Neural crest cell (in vitro differentiated cells): ENCODE data around the gene LSS. TPM values are rescaled to one million over a fixed set of nuclear protein-coding genes. Genes with fewer than 3 reads are reported as not detected.

Experiments used
- DNase-seq: peaks from one replicate; pipeline ENCODE4 v3.0.0; 2021; ENCODE audit warnings: low read depth, mixed read lengths, low spot score
- H3K27ac Mint-ChIP-seq: one replicate; pipeline ENCODE4 v1.8.0; 2021; ENCODE audit warnings: mild to moderate bottlenecking, mixed read lengths; ENCODE audit not compliant: unreplicated experiment
- H3K27me3 Mint-ChIP-seq: 2 replicates; pipeline ENCODE4 v1.8.0; 2021; ENCODE audit warnings: low read depth, mild to moderate bottlenecking, mixed read lengths
- H3K36me3 Mint-ChIP-seq: 2 replicates; pipeline ENCODE4 v1.8.0; 2021; ENCODE audit warnings: low read depth, mild to moderate bottlenecking, mixed read lengths
- H3K4me1 Mint-ChIP-seq: 2 replicates; pipeline ENCODE4 v1.8.0; 2021; ENCODE audit warnings: mixed read lengths
- H3K4me3 Mint-ChIP-seq: one replicate; pipeline ENCODE4 v1.8.0; 2021; ENCODE audit warnings: mild to moderate bottlenecking, mixed read lengths
- H3K9me3 Mint-ChIP-seq: 2 replicates; pipeline ENCODE4 v1.8.0; 2021; ENCODE audit warnings: mixed read lengths
- total RNA-seq: library from RNA; stranded (reverse); gene quantifications from 2 replicates; pipeline ENCODE4 v1.2.1, GENCODE V29; 2021
- TF ChIP-seq, protein P1 (sequence below): fragments of 200-600 bp; sonication (generic); conservative IDR thresholded peaks from 2 replicates; pipeline ENCODE4 v1.5.0; 2021; ENCODE audit warnings: antibody characterized with exemption, mild to moderate bottlenecking

LSS gene
- total RNA-seq, 1 donor from 2014 or later, result 225 TPM

DNA sequence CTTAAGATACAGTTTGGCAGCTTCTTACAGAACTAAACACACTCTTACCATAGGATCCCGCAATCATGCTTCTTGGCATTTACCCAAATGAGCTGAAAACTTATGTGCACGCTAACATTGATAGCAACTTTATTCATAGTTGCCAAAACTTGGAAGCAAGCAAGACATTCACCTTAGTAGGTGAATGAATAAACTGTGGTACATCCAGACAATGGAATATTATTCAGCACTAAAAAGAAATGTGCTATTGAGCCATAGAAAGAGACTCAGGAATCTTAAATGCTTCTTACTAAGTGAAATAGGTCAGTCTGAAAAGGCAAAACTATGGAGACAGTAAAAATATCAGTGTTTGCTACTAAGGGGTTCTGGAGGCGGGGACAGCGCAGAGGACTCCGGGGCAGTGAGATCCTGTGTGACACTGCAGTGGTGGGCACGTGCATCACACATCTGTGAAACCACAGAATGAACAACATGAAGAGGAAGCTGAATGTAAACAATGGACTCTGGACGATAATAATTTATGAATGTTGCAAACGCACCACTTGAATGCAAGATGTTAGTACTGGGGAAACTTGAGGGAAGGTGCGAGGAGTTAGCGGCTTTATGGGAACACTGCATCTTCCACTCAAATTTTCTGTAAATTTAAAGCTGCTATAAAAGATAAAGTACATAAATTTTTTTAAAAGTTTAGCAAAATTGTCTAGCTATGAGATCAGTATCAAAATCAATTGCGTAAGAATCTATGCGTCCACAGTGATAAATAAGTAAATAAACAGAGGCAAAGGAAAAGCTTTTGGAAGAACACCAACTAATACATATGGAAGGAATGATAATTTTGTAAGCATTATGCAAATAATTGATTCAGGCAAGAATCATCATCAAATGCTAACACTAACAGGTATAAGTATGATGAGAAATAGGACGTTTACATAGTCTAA lies 28.9 kb downstream of the LSS start:
- no peaks in the 10 kb centered on the region for H3K27me3 Mint-ChIP-seq
- H3K4me1 Mint-ChIP-seq, result peaks cover 6% of the 10 kb centered on the region
- no peak for DNase-seq
- peaks cover 36% of the 10 kb centered on the region for H3K36me3 Mint-ChIP-seq
- H3K9me3 Mint-ChIP-seq, result peaks cover 3% of the 10 kb centered on the region
- H3K27ac Mint-ChIP-seq, result no peak overlapping the region
- no peak overlapping the region for H3K4me3 Mint-ChIP-seq
- TF ChIP-seq, protein P1, sequence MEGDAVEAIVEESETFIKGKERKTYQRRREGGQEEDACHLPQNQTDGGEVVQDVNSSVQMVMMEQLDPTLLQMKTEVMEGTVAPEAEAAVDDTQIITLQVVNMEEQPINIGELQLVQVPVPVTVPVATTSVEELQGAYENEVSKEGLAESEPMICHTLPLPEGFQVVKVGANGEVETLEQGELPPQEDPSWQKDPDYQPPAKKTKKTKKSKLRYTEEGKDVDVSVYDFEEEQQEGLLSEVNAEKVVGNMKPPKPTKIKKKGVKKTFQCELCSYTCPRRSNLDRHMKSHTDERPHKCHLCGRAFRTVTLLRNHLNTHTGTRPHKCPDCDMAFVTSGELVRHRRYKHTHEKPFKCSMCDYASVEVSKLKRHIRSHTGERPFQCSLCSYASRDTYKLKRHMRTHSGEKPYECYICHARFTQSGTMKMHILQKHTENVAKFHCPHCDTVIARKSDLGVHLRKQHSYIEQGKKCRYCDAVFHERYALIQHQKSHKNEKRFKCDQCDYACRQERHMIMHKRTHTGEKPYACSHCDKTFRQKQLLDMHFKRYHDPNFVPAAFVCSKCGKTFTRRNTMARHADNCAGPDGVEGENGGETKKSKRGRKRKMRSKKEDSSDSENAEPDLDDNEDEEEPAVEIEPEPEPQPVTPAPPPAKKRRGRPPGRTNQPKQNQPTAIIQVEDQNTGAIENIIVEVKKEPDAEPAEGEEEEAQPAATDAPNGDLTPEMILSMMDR, result no peak

DNA sequence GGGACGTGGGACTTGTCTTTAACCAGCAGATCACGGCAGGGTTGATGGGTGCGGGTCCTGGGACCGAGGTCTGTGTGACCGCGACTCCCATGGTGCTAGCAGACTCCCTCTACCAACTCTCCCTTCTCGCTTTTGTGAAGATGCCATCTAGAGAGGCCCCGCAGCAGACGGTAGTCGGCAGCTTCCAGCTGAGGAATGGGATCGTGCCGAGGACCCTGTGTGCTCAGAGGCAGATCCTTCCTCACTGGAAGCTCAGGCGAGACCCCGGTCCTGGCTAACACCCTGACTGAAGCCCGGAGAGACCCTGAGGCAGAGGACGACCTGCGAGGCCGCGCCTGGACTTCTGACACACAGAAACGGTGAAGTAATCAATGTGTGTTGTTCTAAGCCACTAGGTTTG lies 31.8 kb downstream of the LSS start:
- TF ChIP-seq, protein P1, result no peak
- DNase-seq, result no peak

DNA sequence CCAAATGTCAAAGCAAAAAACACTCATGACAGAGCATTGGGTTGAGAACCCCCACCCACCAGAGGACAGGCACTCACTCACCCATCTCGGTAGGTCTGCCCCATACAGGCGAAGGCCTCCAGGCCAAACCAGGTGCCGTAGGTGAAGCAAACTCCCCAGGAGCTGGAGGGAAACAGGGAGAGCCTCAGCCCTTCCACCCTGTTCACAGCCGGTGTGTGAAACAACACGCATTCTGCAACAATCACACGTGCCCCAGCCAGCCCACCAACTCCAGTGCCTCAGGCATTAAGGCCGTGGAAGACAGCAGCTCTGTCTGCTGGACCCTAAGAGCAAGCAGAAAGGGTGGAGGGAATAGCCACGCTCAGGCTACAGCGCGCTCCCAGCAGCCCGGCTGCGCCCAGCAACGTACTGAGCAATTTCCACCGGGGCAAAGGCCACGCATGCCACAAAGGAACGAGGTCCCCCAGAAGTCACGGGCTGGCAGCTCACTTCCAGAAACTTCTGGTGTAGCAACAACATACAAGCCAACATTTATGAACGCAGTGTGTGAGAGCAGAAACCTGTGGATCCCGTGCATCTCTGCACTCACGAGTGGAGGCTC lies 32.9 kb downstream of the LSS start:
- TF ChIP-seq, protein P1, result no peak
- Mint-ChIP-seq H3K36me3 (peaks cover 43% of the 10 kb centered on the region), H3K4me3 (no peak overlapping the region), H3K9me3 (peaks cover 3% of the 10 kb centered on the region), H3K27ac (no peak overlapping the region), H3K4me1 (peaks cover 9% of the 10 kb centered on the region), H3K27me3 (no peaks in the 10 kb centered on the region)
- no peak for DNase-seq

More for the DNA sequence above, 31.8 kb downstream of the LSS start:
- H3K4me3 Mint-ChIP-seq, result no peak overlapping the region
- no peaks in the 10 kb centered on the region for H3K4me1 Mint-ChIP-seq
- no peaks in the 10 kb centered on the region for H3K27me3 Mint-ChIP-seq
- peaks cover 3% of the 10 kb centered on the region for H3K9me3 Mint-ChIP-seq
- no peak overlapping the region for H3K27ac Mint-ChIP-seq
- peaks cover 41% of the 10 kb centered on the region for H3K36me3 Mint-ChIP-seq

DNA sequence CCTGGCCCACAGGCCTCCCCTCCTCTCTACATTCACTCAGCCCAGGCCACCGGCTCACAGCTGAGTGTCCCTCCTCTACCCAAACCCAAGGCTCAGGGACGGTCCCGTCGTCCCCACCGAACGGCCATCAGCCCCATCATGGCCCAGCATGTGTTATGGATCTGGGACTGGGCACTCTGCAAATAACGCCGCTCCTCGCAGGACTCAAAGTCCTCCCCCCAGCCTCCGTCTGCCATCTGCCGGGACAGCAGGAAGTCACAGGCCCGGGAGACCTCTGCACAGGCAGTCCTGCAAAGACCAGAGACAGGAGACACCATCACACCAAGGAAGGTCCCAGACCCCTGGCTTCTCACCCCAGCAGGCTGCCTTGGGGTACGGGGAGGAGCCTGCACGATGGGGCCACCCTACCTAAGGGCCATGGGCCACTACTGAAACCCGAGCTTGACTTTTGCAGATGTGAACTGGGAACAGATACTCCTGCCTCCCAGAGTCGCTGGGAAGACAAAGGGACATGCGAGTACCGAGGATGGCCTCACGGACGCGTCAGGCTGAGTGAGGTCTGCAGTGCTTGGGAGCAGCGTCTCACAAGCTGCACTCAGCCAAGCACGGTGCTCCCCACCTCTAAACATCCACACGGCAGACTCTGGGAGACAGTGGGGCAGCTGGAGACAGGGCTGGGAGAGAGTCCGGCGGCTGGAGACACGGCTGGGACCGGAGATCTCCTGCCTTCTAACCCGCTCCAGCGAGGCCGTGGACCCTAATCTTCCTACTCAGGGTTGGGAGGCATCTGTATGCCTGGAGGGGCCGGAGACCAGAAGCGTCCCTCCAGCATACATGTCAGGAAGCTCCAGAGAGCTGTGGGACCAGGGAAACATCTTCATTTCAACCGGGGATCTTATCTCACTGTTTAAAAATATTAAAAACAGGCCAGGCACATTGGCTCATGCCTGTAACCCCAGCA lies 33.9 kb downstream of the LSS start:
- H3K27me3 Mint-ChIP-seq, result no peaks in the 10 kb centered on the region
- H3K4me3 Mint-ChIP-seq, result no peak overlapping the region
- TF ChIP-seq, protein P1, result no peak
- peaks cover 1% of the 10 kb centered on the region for H3K9me3 Mint-ChIP-seq
- peak overlapping the region; percentile 66 for H3K27ac Mint-ChIP-seq
- H3K36me3 Mint-ChIP-seq, result peaks cover 33% of the 10 kb centered on the region
- H3K4me1 Mint-ChIP-seq, result peaks cover 16% of the 10 kb centered on the region
- DNase-seq, result no peak

DNA sequence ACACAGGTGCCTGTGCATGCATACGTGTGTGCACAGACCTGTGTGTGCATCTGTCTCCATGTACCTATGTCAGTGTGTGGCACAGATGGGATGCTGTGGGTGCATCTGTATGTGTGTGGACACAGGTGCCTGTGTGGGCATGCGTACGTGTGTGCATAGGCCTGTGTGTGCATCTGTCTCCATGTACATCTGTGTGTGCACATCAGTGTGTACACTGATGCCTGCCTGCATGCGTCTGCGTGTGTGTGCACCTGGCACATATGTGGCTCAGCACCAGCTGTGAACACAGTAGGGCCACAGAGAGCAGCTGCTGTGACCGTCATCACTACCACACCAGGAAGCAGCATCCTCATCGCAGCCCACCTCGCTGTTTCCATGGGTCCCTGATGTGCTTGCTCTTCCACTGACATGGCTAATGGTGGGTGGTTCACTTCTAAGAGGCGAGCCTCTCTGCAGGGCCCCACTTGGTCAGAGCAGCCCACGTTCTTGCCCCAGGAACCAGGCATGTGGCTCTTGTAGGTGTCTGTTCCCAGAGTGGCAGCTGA lies 34.7 kb downstream of the LSS start:
- no peaks in the 10 kb centered on the region for H3K27me3 Mint-ChIP-seq
- H3K27ac Mint-ChIP-seq, result no peak overlapping the region
- no peaks in the 10 kb centered on the region for H3K9me3 Mint-ChIP-seq

More for the DNA sequence above, 34.7 kb downstream of the LSS start:
- DNase-seq, result no peak
- Mint-ChIP-seq H3K36me3 (peaks cover 25% of the 10 kb centered on the region), H3K4me3 (no peak overlapping the region), H3K4me1 (peaks cover 23% of the 10 kb centered on the region)
- TF ChIP-seq, protein P1, result no peak
